Gastrocnemius medialis (tissue), 4 donors: ENCODE results near the gene VAMP5.

Experiments
- CTCF ChIP-seq, 5 experiments: fragments of 450-650 bp in 3 of 5; fragments of 200-600 bp in 2 of 5; sonication (generic) in 2 of 5; IDR thresholded peaks in 4 of 5; conservative IDR thresholded peaks in 1 of 5; 1 replicate in 4 of 5; 2 replicates in 1 of 5; pipeline ENCODE4 v1.5.1; 2016 to 2019; ENCODE audit warnings: antibody characterized with exemption in 5 of 5, mild to moderate bottlenecking in 3 of 5, moderate library complexity in 3 of 5
- POLR2A ChIP-seq, 2 donors: fragments of 450-650 bp; IDR thresholded peaks; one replicate each; pipeline ENCODE4 v1.6.1; 2017; ENCODE audit warnings: antibody characterized with exemption in 2 of 2, mild to moderate bottlenecking in 2 of 2, moderate library complexity in 2 of 2

DNA sequence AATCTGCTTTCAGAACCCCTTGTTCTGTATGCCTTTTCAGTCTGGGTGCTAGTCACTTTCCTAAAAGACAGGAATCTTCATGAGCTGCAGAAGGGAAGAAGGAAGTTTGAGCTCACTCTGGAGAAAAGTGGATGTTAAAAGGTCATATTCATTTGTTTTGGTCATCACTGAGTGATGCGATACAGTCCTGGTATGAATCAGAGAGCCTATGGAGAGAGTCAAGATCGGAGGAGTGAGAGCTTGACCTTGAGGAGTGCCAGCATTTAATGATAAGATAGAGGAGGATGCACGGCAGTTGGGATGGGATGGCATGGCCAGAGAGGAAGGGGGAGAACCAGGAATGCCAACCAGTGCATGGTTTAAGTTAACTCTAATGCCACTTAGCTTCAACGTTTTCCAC is 51.4 kb downstream of the VAMP5 start:
- TF ChIP-seq POLR2A (IDR thresholded peaks at IDR 0.05), result no peak
- TF ChIP-seq CTCF (IDR thresholded peaks at IDR 0.05 in 4 of 5, conservative IDR thresholded peaks at IDR 0.05 in 1 of 5), result no peak
